Colonic mucosa (tissue), 4 donors: ENCODE measurements around the gene DSCAML1. TPM values are rescaled to one million over a fixed set of nuclear protein-coding genes. Genes with fewer than 3 reads are reported as not detected.

Source experiments
- DNase-seq: peaks from one replicate; pipeline ENCODE4 v3.0.0-alpha.2; 2020
- H3K27ac ChIP-seq: fragments of 200-600 bp; one replicate; pipeline ENCODE4 v1.8.0; 2021
- H3K27me3 ChIP-seq: fragments of 200-600 bp; one replicate; pipeline ENCODE4 v1.8.0; 2021
- H3K36me3 ChIP-seq: fragments of 200-600 bp; one replicate; pipeline ENCODE4 v1.8.0; 2021
- H3K4me1 ChIP-seq: fragments of 200-600 bp; one replicate; pipeline ENCODE4 v1.8.0; 2021; ENCODE audit warnings: mild to moderate bottlenecking
- H3K4me3 ChIP-seq: fragments of 200-600 bp; one replicate; pipeline ENCODE4 v1.8.0; 2021
- H3K9ac ChIP-seq, 2 donors: one replicate each; pipeline ENCODE4 v1.7.0; 2013; ENCODE audit warnings: control low read depth in 2 of 2, low read depth in 2 of 2, low read length in 2 of 2
- H3K9me3 ChIP-seq: fragments of 200-600 bp; one replicate; pipeline ENCODE4 v1.8.0; 2021
- intact Hi-C: fragments of 100-400 bp; cut with DNase I; formaldehyde crosslinking; loops from one replicate; pipeline ENCODE4 v1.14.1; 2022
- total RNA-seq, 2 donors: library from RNA; stranded (reverse); fragmentation: NEBNext Ultra II Directional in 1 of 2; extraction: Animal tissue kit (Norgen Biotek cat#: 25700) in 1 of 2; gene quantifications; one replicate each; pipeline ENCODE4 v1.2.1, GENCODE V29; 2021
- TF ChIP-seq, protein P1 (sequence below): fragments of 200-600 bp; IDR thresholded peaks from one replicate; pipeline ENCODE4 v1.8.0; 2022; ENCODE audit warnings: antibody characterized with exemption, mild to moderate bottlenecking
- donor health status: healthy.
- donor health status: DM: no; HTN: no; CAD: no.
- donor health status: DM: no; HTN: no; CAD: no.

DSCAML1 gene
- total RNA-seq, 2 donors from 2014 or later: 1.2 to 4.3 TPM

DNA sequence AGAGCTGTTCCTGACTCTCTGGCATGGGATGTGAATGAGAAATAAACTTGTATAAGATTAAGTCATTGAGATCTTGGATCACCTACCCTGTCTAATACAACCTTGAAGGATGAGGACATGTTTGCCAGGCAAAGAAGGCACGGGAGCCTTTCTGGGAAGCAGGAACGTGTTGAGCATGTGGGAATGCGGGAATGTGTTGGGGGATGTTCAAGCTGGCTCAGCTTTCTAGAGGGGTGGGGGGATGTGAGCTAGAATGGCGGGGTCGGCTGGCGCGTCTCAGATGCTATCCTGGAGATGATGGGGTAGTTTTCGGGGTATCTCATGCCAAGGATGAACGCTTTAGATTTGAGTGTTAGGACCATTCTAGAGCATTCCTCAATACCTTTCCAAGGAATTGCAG lies 227.1 kb downstream of the DSCAML1 start:
- Histone ChIP-seq H3K27me3 (no peaks in the 10 kb centered on the region), H3K4me3 (no peak overlapping the region), H3K4me1 (no peaks in the 10 kb centered on the region), H3K36me3 (no peaks in the 10 kb centered on the region), H3K27ac (no peak overlapping the region), H3K9ac (no peak overlapping the region), H3K9me3 (no peaks in the 10 kb centered on the region)
- DNase-seq: no peak
- TF ChIP-seq, protein P1, sequence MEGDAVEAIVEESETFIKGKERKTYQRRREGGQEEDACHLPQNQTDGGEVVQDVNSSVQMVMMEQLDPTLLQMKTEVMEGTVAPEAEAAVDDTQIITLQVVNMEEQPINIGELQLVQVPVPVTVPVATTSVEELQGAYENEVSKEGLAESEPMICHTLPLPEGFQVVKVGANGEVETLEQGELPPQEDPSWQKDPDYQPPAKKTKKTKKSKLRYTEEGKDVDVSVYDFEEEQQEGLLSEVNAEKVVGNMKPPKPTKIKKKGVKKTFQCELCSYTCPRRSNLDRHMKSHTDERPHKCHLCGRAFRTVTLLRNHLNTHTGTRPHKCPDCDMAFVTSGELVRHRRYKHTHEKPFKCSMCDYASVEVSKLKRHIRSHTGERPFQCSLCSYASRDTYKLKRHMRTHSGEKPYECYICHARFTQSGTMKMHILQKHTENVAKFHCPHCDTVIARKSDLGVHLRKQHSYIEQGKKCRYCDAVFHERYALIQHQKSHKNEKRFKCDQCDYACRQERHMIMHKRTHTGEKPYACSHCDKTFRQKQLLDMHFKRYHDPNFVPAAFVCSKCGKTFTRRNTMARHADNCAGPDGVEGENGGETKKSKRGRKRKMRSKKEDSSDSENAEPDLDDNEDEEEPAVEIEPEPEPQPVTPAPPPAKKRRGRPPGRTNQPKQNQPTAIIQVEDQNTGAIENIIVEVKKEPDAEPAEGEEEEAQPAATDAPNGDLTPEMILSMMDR: no peak
- intact Hi-C loops: no loop called here

DNA sequence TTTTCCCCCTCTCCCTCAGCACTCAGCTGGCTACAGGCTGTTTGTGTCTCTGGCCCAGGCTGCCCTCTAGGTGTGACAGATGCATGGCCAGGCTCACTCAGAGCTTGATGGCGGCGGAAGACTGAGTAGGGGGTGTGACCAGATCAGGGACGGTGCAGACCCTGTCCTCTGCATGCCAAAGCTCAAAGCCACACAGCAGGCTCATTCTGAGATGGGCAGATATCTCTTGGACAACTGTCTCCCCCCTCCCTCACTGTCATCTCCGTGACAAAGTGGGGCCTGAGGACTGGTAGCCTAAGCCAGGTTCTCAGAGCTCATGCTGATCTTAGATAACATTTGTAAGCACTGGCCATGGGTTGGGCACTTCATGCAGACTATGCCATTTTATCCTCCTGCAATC lies 231.3 kb downstream of the DSCAML1 start:
- Histone ChIP-seq H3K9me3 (no peaks in the 10 kb centered on the region), H3K4me1 (no peaks in the 10 kb centered on the region), H3K27me3 (no peaks in the 10 kb centered on the region), H3K27ac (no peak overlapping the region), H3K9ac (no peak overlapping the region), H3K4me3 (no peak overlapping the region), H3K36me3 (no peaks in the 10 kb centered on the region)
- no peak for DNase-seq
- TF ChIP-seq, protein P1: no peak
- intact Hi-C loops: no loop called here

DNA sequence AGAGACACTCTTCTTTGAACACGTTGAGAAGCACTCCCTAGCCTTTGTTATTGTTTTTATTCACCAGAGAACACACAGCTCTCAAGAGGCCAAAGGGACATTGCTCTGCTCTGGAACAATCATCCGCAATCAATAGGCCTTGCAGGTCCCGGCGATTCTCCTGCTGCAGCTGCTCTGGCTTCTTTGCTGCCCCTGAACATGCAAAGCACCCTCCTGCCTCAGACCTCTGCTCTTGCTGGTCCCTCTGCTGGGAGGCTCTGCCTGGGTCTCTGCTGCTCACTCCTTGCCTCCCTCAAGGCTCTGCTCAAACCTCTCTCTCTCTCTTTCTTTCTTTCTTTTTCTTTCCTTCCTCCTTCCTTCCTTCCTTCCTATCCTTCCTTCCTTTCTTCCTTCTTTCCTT lies 232.7 kb downstream of the DSCAML1 start:
- no peaks in the 10 kb centered on the region for H3K9me3 ChIP-seq
- no peak overlapping the region for H3K4me3 ChIP-seq
- no peak overlapping the region for H3K27ac ChIP-seq
- no peak overlapping the region for H3K9ac ChIP-seq
- DNase-seq: no peak
- H3K36me3 ChIP-seq: no peaks in the 10 kb centered on the region
- intact Hi-C loops: no loop called here
- H3K4me1 ChIP-seq: no peaks in the 10 kb centered on the region
- no peaks in the 10 kb centered on the region for H3K27me3 ChIP-seq
- TF ChIP-seq, protein P1: no peak

DNA sequence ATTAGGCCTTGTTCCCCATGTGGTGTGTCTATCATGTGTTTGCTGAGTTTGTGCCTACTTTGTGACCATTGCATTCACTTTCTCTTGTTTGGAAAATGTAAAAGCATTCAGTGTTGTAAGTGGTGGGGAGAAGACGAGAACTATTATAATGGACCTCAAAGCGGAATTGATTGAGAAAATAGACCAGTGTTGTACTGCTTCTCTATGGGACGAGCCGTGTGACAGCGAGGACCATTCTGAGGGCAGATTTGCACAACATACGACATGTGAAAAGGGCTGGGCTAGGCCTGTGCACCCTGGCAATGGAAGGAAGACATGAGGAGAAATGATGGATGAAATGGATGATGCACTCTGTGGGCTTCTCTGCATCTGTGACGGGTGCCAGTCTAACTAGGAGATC lies 233.5 kb downstream of the DSCAML1 start:
- H3K4me3 ChIP-seq: no peak overlapping the region
- no peaks in the 10 kb centered on the region for H3K27me3 ChIP-seq
- intact Hi-C loops: no loop called here
- H3K9me3 ChIP-seq: no peaks in the 10 kb centered on the region
- H3K27ac ChIP-seq: no peak overlapping the region
- TF ChIP-seq, protein P1: no peak
- no peaks in the 10 kb centered on the region for H3K36me3 ChIP-seq
- H3K4me1 ChIP-seq: no peaks in the 10 kb centered on the region
- H3K9ac ChIP-seq: no peak overlapping the region
- no peak for DNase-seq

DNA sequence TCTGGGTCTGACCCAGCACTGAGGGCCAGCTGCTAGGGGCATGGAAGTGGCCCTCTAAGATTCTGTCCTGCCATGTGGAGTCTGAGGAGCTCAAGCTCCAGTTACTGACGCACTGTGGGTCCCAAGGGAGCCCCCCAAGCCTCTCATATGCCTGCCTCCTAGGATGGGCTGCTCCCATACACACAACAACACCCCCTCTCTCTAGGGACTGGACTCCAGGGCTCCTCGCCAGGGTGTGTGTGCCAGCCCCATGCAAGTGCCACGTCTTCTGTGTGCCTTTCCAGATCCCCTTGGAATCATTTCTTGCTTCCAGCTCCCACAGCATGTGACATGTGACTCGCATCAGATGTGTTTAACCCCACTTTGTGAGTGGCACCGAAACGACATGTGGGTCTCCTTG lies 234.9 kb downstream of the DSCAML1 start:
- H3K36me3 ChIP-seq: no peaks in the 10 kb centered on the region
- no peak overlapping the region for H3K9ac ChIP-seq
- H3K27me3 ChIP-seq: no peaks in the 10 kb centered on the region
- H3K4me1 ChIP-seq: no peaks in the 10 kb centered on the region
- DNase-seq: no peak
- H3K27ac ChIP-seq: no peak overlapping the region
- intact Hi-C loops: no loop called here
- TF ChIP-seq, protein P1: no peak
- no peaks in the 10 kb centered on the region for H3K9me3 ChIP-seq
- H3K4me3 ChIP-seq: no peak overlapping the region
